Astrocyte (in vitro differentiated cells and primary cell): ENCODE measurements around the gene TMEM178B.

ENCODE experiments used
- CTCF ChIP-seq: IDR thresholded peaks from 2 replicates; pipeline ENCODE4 v1.5.1; 2011; ENCODE audit warnings: low read depth, mild to moderate bottlenecking, inconsistent platforms, low read length, moderate library complexity; ENCODE audit not compliant: insufficient read depth
- EZH2 ChIP-seq: IDR thresholded peaks from 2 replicates; pipeline ENCODE4 v1.6.1; 2012; ENCODE audit warnings: mild to moderate bottlenecking, low read length, inconsistent platforms; ENCODE audit not compliant: insufficient read depth

GRCh38 chr7:141207661-141208060 lies 133.8 kb downstream of the TMEM178B start:
- TF ChIP-seq EZH2 (no peak), CTCF (no peak)
